ENCODE data around the gene FCRL3. TPM values are rescaled to one million over a fixed set of nuclear protein-coding genes. Genes with fewer than 3 reads are reported as not detected.

FCRL3 gene, protein sequence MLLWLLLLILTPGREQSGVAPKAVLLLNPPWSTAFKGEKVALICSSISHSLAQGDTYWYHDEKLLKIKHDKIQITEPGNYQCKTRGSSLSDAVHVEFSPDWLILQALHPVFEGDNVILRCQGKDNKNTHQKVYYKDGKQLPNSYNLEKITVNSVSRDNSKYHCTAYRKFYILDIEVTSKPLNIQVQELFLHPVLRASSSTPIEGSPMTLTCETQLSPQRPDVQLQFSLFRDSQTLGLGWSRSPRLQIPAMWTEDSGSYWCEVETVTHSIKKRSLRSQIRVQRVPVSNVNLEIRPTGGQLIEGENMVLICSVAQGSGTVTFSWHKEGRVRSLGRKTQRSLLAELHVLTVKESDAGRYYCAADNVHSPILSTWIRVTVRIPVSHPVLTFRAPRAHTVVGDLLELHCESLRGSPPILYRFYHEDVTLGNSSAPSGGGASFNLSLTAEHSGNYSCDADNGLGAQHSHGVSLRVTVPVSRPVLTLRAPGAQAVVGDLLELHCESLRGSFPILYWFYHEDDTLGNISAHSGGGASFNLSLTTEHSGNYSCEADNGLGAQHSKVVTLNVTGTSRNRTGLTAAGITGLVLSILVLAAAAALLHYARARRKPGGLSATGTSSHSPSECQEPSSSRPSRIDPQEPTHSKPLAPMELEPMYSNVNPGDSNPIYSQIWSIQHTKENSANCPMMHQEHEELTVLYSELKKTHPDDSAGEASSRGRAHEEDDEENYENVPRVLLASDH
- 5.7 and 7.8 TPM in 2 replicates for total RNA-seq (2013; cell fraction: nucleolus; rRNA removed)
- total RNA-seq (2014; rRNA removed): 0.05 and 0.06 TPM in 2 replicates
- total RNA-seq (2014; rRNA removed; fragmentation: Illumina TruSeq; extraction: Trizol): 0.04 and 0.05 TPM in 2 replicates
- 0.08 TPM in 1 of 2 replicates, not detected in the other for total RNA-seq (2021)
- polyA plus RNA-seq (2011; ENCODE audit: low read depth): 0.09 TPM
- polyA plus RNA-seq (2011; rRNA removed): 2.3 and 2.8 TPM in 2 replicates
- polyA plus RNA-seq (2011; cell fraction: cytosol; rRNA removed): 1.1 and 1.2 TPM in 2 replicates
- polyA plus RNA-seq (2011; cell fraction: nucleus; rRNA removed): 7.6 and 11.4 TPM in 2 replicates
- 0.05 and 0.06 TPM in 2 replicates for polyA plus RNA-seq (2012)
- polyA plus RNA-seq (2014; fragmentation: Illumina TruSeq; extraction: Trizol): 0.07 and 0.11 TPM in 2 replicates
- polyA plus RNA-seq (2014; fragmentation: Nextera tagmentation; extraction: Ambion mirVana): not detected
- polyA plus RNA-seq (2014; rRNA removed): 0.13 TPM in 2 replicates
- polyA plus RNA-seq (2016; fragmentation: Nextera tagmentation; extraction: Ambion mirVana): not detected
- 2.5 and 3.6 TPM in 2 replicates for polyA minus RNA-seq (2011; rRNA and poly(A)+ RNA removed)
- polyA minus RNA-seq (2011; cell fraction: cytosol; rRNA and poly(A)+ RNA removed): 0.42 and 0.67 TPM in 2 replicates
- 3.1 and 3.4 TPM in 2 replicates for polyA minus RNA-seq (2011; cell fraction: nucleus; rRNA and poly(A)+ RNA removed)
- percentile 2 among the genes with signal in this experiment for Bru-seq, nascent RNA
- not detected for BruChase-seq, experiment 1, labeled RNA remaining after a 6-hour chase
- percentile 9 among the genes with signal in this experiment for BruChase-seq, experiment 2, labeled RNA remaining after a 2-hour chase
- long read RNA-seq, experiment 1, partial matches to known transcripts: 0 of 1 reads
- long read RNA-seq, experiment 1, other reads (novel, unspliced or antisense): 1 of 1 reads
- long read RNA-seq, experiment 2, partial matches to known transcripts: 0 of 2 reads
- long read RNA-seq, experiment 2, other reads (novel, unspliced or antisense): 2 of 2 reads

DNA sequence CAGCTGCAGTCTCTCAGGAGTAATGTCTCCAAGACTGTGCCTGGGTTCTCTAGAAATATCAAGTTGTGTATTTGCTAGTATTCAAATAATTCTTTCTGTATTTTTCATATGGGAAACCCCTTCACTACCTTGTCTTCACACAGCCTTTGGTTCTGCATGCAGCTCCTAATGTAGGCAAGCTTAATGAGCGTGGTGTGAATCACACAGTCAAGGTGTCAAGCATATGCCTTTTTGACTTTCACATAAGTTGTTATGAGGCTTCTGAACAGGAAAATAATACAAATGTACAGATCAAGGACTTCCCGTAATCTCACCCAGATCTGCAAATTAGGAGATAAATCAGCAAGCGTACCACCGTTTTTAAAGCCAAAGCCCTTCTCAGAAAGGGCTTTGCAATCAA, at the start of gene FCRL3:
Gene FCRL3, minus strand, starts transcription at position 38 of the 400 bp plus-strand sequence. CDS start 280 bp downstream, outside the sequence.
- WGBS (ENCODE audit: insufficient coverage, insufficient replicate concordance, low lambda C conversion rate, missing lambda C conversion rate): 66% methylated on average over 4 of the region's 4 CpGs
- CTCF ChIA-PET: interaction anchor here (3.0 kb wide), 1 partner anchor 120 kb away, joined by 17 read pairs; no protein-coding TSS in a partner anchor

More for the DNA sequence above, at the start of gene FCRL3:
- no TSS peak for BruUV-seq (replicated peaks)
- FAIRE-seq: no peak
- H3K79me2 ChIP-seq (ENCODE audit: control insufficient read depth, insufficient read depth, low read length): no peaks in the 10 kb centered on the region
- SMC1A ChIA-PET (ENCODE audit: uncharacterized antibody, unreplicated experiment): interaction anchor here (1.1 to 1.3 kb wide), 2 partner anchors 120 to 195 kb away, joined by 3 read pairs; no protein-coding TSS in a partner anchor
- H3K27me3 ChIP-seq (replicated peaks in 1 of 2; ENCODE audit: control insufficient read depth in 2 of 2, insufficient read depth in 2 of 2, low read length in 1 of 2): peaks cover 3 to 10% of the 10 kb centered on the region in 2 experiments
- no peaks in the 10 kb centered on the region for H3K36me3 ChIP-seq (ENCODE audit: control insufficient read depth in 2 of 2, insufficient read depth in 2 of 2, low read length in 1 of 2)
- no peak within 1 kb of the TSS for H3K27ac ChIP-seq (ENCODE audit: control insufficient read depth, insufficient read depth)
- TF ChIP-seq RCOR1 (conservative IDR thresholded peaks at IDR 0.05; ENCODE audit: low read depth, low read length): no peak
- TF ChIP-seq MTA2 (IDR thresholded peaks at IDR 0.05; ENCODE audit: low read depth): peak; percentile 30; the same call in 1 of the 2 replicates
- RAD21 ChIA-PET (ENCODE audit: unreplicated experiment): interaction anchor here (0.7 to 0.9 kb wide), 2 partner anchors 74 to 104 kb away, joined by 3 read pairs; no protein-coding TSS in a partner anchor
- peaks cover 3% of the 10 kb centered on the region; the same call in 1 of the 2 replicates for H3K4me1 ChIP-seq (ENCODE audit: control insufficient read depth, insufficient read depth, low read length)
- no peaks in the 10 kb centered on the region for H4K20me1 ChIP-seq (ENCODE audit: control insufficient read depth, insufficient read depth)
- POLR2A ChIA-PET: no interaction called here
- no peak for ATAC-seq
- no peak within 1 kb of the TSS for H2AFZ ChIP-seq (ENCODE audit: control insufficient read depth, low read depth, low read length)
- no peak within 1 kb of the TSS for H3K4me2 ChIP-seq (ENCODE audit: control insufficient read depth, insufficient read depth)
- no peak within 1 kb of the TSS for H3K4me3 ChIP-seq
- no peak for DNase-seq (ENCODE audit: low read depth, low spot score)
- in situ Hi-C loops (cut with MboI): no loop called here
- H3K9me3 ChIP-seq (replicated peaks; ENCODE audit: control insufficient read depth, insufficient read depth, low read length): no peaks in the 10 kb centered on the region
- intact Hi-C loops (cut with micrococcal nuclease; ENCODE audit: unreplicated experiment): no loop called here
- H3K9ac ChIP-seq (ENCODE audit: control insufficient read depth, insufficient read depth, low read length): no peak within 1 kb of the TSS
